ENCODE measurements around the gene PAGR1. TPM values are rescaled to one million over a fixed set of nuclear protein-coding genes. Genes with fewer than 3 reads are reported as not detected.

PAGR1 gene
- polyA plus RNA-seq, 1 experiment = 15.6 TPM

- Histone ChIP-seq H3K36me3 (ENCODE audit: control insufficient read depth, insufficient read depth, low read length) (peaks cover 16% of the 10 kb centered on the region), H3K4me3 (ENCODE audit: low read depth, low read length) (no peak overlapping the region), H3K27me3 (ENCODE audit: control insufficient read depth, insufficient read depth, low read length) (no peaks in the 10 kb centered on the region)
- DNase-seq (ENCODE audit: low read depth) = no peak
- TF ChIP-seq, protein P1, sequence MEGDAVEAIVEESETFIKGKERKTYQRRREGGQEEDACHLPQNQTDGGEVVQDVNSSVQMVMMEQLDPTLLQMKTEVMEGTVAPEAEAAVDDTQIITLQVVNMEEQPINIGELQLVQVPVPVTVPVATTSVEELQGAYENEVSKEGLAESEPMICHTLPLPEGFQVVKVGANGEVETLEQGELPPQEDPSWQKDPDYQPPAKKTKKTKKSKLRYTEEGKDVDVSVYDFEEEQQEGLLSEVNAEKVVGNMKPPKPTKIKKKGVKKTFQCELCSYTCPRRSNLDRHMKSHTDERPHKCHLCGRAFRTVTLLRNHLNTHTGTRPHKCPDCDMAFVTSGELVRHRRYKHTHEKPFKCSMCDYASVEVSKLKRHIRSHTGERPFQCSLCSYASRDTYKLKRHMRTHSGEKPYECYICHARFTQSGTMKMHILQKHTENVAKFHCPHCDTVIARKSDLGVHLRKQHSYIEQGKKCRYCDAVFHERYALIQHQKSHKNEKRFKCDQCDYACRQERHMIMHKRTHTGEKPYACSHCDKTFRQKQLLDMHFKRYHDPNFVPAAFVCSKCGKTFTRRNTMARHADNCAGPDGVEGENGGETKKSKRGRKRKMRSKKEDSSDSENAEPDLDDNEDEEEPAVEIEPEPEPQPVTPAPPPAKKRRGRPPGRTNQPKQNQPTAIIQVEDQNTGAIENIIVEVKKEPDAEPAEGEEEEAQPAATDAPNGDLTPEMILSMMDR (IDR thresholded peaks at IDR 0.05; ENCODE audit: insufficient read depth, low read depth, low read length) = no peak
- POLR2A ChIA-PET = no interaction called here
- CTCF ChIA-PET = interaction anchor here (1.2 to 3.0 kb wide), 4 partner anchors 7 to 39 kb away, joined by 4 to 30 read pairs (median 15); partner anchors contain the start of genes MVP and PAGR1
These were observed 6.8 kb upstream of the PAGR1 start for GRCh38 chr16:29809031-29809747.

GRCh38 chr16:29809850-29810698 lies 5.9 kb upstream of the PAGR1 start:
- POLR2A ChIA-PET = interaction anchor here (0.6 to 1.1 kb wide), 2 partner anchors 15 to 41 kb away, joined by 4 to 17 read pairs; no protein-coding TSS in a partner anchor
- no peak for DNase-seq (ENCODE audit: low read depth)
- Histone ChIP-seq H3K36me3 (ENCODE audit: control insufficient read depth, insufficient read depth, low read length) (peaks cover 16% of the 10 kb centered on the region), H3K27me3 (ENCODE audit: control insufficient read depth, insufficient read depth, low read length) (no peaks in the 10 kb centered on the region), H3K4me3 (ENCODE audit: low read depth, low read length) (no peak overlapping the region)
- TF ChIP-seq, protein P1 (IDR thresholded peaks at IDR 0.05; ENCODE audit: insufficient read depth, low read depth, low read length) = no peak
- CTCF ChIA-PET = interaction anchor here (1.0 kb wide), 1 partner anchor 212 kb away, joined by 3 read pairs; no protein-coding TSS in a partner anchor

DNA sequence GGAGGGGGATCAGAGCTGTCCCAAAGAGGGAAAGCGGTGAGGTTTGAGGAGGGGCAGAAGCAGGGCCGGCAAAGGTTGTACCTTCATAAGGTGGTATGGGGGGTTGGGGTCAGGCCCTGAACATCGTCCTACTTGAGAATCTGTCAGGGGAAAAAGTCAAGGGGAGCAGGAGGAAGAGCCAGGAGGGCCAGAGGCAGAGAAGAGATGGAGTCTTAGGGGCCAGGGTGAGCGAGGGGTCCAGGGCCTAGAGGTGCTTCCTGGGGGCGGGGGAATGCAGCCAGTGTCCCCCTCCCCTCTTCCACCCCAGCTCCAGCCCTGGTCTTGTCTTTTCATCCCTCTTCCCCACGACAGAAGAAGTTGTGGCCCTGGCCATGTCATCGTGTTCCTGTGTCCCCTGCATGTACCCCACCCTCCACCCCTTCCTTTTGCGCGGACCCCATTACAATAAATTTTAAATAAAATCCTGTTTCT lies 5.2 kb upstream of the PAGR1 start:
- Histone ChIP-seq H3K36me3 (ENCODE audit: control insufficient read depth, insufficient read depth, low read length) (peaks cover 16% of the 10 kb centered on the region), H3K4me3 (ENCODE audit: low read depth, low read length) (no peak overlapping the region), H3K27me3 (ENCODE audit: control insufficient read depth, insufficient read depth, low read length) (no peaks in the 10 kb centered on the region)
- DNase-seq (ENCODE audit: low read depth) = no peak
- ChIA-PET POLR2A (interaction anchor here (0.6 to 1.1 kb wide), 2 partner anchors 14 to 41 kb away, joined by 4 to 17 read pairs; no protein-coding TSS in a partner anchor), CTCF (interaction anchor here (1.0 kb wide), 1 partner anchor 212 kb away, joined by 3 read pairs; no protein-coding TSS in a partner anchor)
- TF ChIP-seq, protein P1 (IDR thresholded peaks at IDR 0.05; ENCODE audit: insufficient read depth, low read depth, low read length) = no peak

DNA sequence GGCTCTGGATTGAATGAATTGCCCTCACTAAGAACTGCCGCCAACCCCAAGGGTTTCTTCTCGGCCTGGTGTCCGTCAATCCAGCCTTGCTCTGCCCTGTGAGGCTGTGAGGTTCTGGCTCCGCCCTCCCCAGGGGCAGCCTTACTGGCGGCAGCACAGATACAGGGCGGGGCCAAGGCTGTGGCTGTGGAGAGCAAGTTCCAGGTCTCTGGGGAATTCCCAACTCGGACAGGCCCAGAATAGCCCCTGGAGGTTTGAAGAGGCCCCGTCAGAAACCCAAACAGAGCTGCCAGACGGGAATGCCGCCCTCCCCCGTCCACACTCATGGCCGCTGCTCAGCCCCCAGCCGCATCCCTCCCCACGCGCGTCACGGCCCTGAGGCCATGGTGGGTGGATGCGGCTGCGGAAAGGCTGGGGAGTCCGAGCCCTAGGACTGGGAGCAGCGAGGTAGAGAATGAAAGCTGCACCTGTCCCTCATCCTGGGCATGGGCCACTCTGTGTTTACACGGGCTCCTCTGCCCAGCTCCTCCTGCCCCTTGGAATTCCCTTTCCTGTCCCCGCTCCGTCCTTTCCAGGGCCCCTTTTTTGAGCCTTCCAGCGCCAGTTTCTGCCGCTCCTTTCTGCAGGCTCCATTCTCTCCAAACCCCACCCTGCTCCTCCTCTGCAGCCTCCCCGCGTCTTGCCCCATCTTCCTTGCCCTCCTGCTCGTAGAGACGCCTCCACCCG lies 4.6 kb upstream of the PAGR1 start:
- peaks cover 16% of the 10 kb centered on the region for H3K36me3 ChIP-seq (ENCODE audit: control insufficient read depth, insufficient read depth, low read length)
- ChIA-PET POLR2A (interaction anchor here (1.1 kb wide), 1 partner anchor 13 kb away, joined by 4 read pairs; no protein-coding TSS in a partner anchor), CTCF (interaction anchor here (1.4 kb wide), 1 partner anchor 254 kb away, joined by 3 read pairs; the partner anchor contains the start of gene ALDOA)
- no peaks in the 10 kb centered on the region for H3K27me3 ChIP-seq (ENCODE audit: control insufficient read depth, insufficient read depth, low read length)
- DNase-seq (ENCODE audit: low read depth) = peak; percentile 90
- TF ChIP-seq, protein P1 (IDR thresholded peaks at IDR 0.05; ENCODE audit: insufficient read depth, low read depth, low read length) = no peak
- H3K4me3 ChIP-seq (ENCODE audit: low read depth, low read length) = peak overlapping the region; percentile 72

Data from BJ (cell line).